IPS-11a (cell line): ENCODE results near the gene TMEM61.
"Not testable (repeated sequence)": the region's sequence is repeated elsewhere in the genome, so short reads cannot be mapped to it uniquely, and the experiment has no call there.

Source experiments
- H3K4me3 ChIP-seq: one replicate; pipeline ENCODE4 v1.5.1; 2013; ENCODE audit warnings: low read depth, low read length, control low read depth

The TMEM61 gene

GRCh38 chr1:54959241-54959640 lies 21.2 kb upstream of the TMEM61 start:
- no peak overlapping the region for H3K4me3 ChIP-seq

- no peak overlapping the region for H3K4me3 ChIP-seq
Observed at GRCh38 chr1:54962612-54963395, 17.6 kb upstream of the TMEM61 start.

GRCh38 chr1:54963829-54964228 lies 16.6 kb upstream of the TMEM61 start:
- H3K4me3 ChIP-seq = not testable (repeated sequence)

- H3K4me3 ChIP-seq = no peak overlapping the region
Observed at GRCh38 chr1:54965624-54966340, 14.6 kb upstream of the TMEM61 start.

- H3K4me3 ChIP-seq = no peak overlapping the region
Observed at GRCh38 chr1:54967372-54967771, 13.1 kb upstream of the TMEM61 start.

- no peak overlapping the region for H3K4me3 ChIP-seq
Observed at GRCh38 chr1:54968551-54968950, 11.9 kb upstream of the TMEM61 start.

- H3K4me3 ChIP-seq = no peak overlapping the region
Observed at GRCh38 chr1:54969879-54970278, 10.5 kb upstream of the TMEM61 start.

- no peak overlapping the region for H3K4me3 ChIP-seq
Observed at GRCh38 chr1:54970901-54971300, 9.5 kb upstream of the TMEM61 start.

- no peak overlapping the region for H3K4me3 ChIP-seq
Observed at GRCh38 chr1:54971317-54971791, 9.1 kb upstream of the TMEM61 start.

GRCh38 chr1:54972436-54972835 lies 8.0 kb upstream of the TMEM61 start:
- no peak overlapping the region for H3K4me3 ChIP-seq

- H3K4me3 ChIP-seq = no peak overlapping the region
Observed at GRCh38 chr1:54973205-54973921, 7.1 kb upstream of the TMEM61 start.

- no peak overlapping the region for H3K4me3 ChIP-seq
Observed at GRCh38 chr1:54975356-54976108, 4.9 kb upstream of the TMEM61 start.

- H3K4me3 ChIP-seq = no peak overlapping the region
Observed at GRCh38 chr1:54976747-54977146, 3.7 kb upstream of the TMEM61 start.

GRCh38 chr1:54977533-54978297 lies 2.7 kb upstream of the TMEM61 start:
- H3K4me3 ChIP-seq = no peak overlapping the region

GRCh38 chr1:54978528-54979326 lies 1.7 kb upstream of the TMEM61 start:
- no peak overlapping the region for H3K4me3 ChIP-seq

GRCh38 chr1:54979327-54979891 lies 1.0 kb upstream of the TMEM61 start:
- H3K4me3 ChIP-seq = no peak overlapping the region

- H3K4me3 ChIP-seq = no peak overlapping the region
Observed at GRCh38 chr1:54980046-54980527, 341 bp upstream of the TMEM61 start.

- no peak overlapping the region for H3K4me3 ChIP-seq
Observed at GRCh38 chr1:54981466-54981865, 1.0 kb downstream of the TMEM61 start.

- H3K4me3 ChIP-seq = no peak overlapping the region
Observed at GRCh38 chr1:54982739-54983138, 2.3 kb downstream of the TMEM61 start.
